Measurements from ENCODE around the gene PCDHB6.
"Not testable (repeated sequence)": the region's sequence is repeated elsewhere in the genome, so short reads cannot be mapped to it uniquely, and the experiment has no call there.

Gene PCDHB6

GRCh38 chr5:141172381-141173204, 22.7 kb downstream of the PCDHB6 start, which contains the start of gene PCDHB7:
Gene PCDHB7 (plus strand): TSS chr5:141172644. CDS start chr5:141172836, 192 bp downstream.
- DNase-seq = no peak

- DNase-seq = not testable (repeated sequence)
These were observed 24.6 kb downstream of the PCDHB6 start for GRCh38 chr5:141174291-141175104.

- DNase-seq = no peak
These were observed 26.1 kb downstream of the PCDHB6 start for GRCh38 chr5:141175933-141176332.

GRCh38 chr5:141177577-141178191, 27.8 kb downstream of the PCDHB6 start, which contains the start of gene PCDHB8:
Gene PCDHB8 (plus strand): TSS chr5:141177790. CDS start chr5:141178035, 245 bp downstream.
- DNase-seq = not testable (repeated sequence)

GRCh38 chr5:141179371-141179770, 29.5 kb downstream of the PCDHB6 start:
- DNase-seq = not testable (repeated sequence)

- DNase-seq = not testable (repeated sequence)
These were observed 30.0 kb downstream of the PCDHB6 start for GRCh38 chr5:141179876-141180275.

- no peak for DNase-seq
These were observed 30.5 kb downstream of the PCDHB6 start for GRCh38 chr5:141180313-141180712.

- DNase-seq = no peak
These were observed 32.4 kb downstream of the PCDHB6 start, which contains the start of gene PCDHB16 for GRCh38 chr5:141182248-141182647. Gene PCDHB16 (plus strand): TSS chr5:141182387. CDS start chr5:141182560, 173 bp downstream.

GRCh38 chr5:141184117-141184855, 34.4 kb downstream of the PCDHB6 start:
- not testable (repeated sequence) for DNase-seq

- DNase-seq = peak; percentile 21
These were observed 37.1 kb downstream of the PCDHB6 start, which contains the start of gene PCDHB9 for GRCh38 chr5:141186897-141187512. Gene PCDHB9 (plus strand): TSS chr5:141187161. CDS start chr5:141187319, 158 bp downstream.

- not testable (repeated sequence) for DNase-seq
These were observed 38.8 kb downstream of the PCDHB6 start for GRCh38 chr5:141188682-141189081.

- not testable (repeated sequence) for DNase-seq
These were observed 39.3 kb downstream of the PCDHB6 start for GRCh38 chr5:141189131-141189530.

- DNase-seq = peak; percentile 50
These were observed 42.4 kb downstream of the PCDHB6 start, which contains the start of gene PCDHB10 for GRCh38 chr5:141192110-141192725. Gene PCDHB10 (plus strand): TSS chr5:141192353. CDS start chr5:141192553, 200 bp downstream.

- not testable (repeated sequence) for DNase-seq
These were observed 44.5 kb downstream of the PCDHB6 start for GRCh38 chr5:141194332-141194731.

- DNase-seq = no peak
These were observed 46.5 kb downstream of the PCDHB6 start for GRCh38 chr5:141196363-141196762.

- DNase-seq = peak; percentile 18
These were observed 49.7 kb downstream of the PCDHB6 start, which contains the start of gene PCDHB11 for GRCh38 chr5:141199359-141200235. Gene PCDHB11 (plus strand): TSS chr5:141199627. CDS start chr5:141199775, 148 bp downstream.

- DNase-seq = not testable (repeated sequence)
These were observed 51.3 kb downstream of the PCDHB6 start for GRCh38 chr5:141201126-141201525.

- not testable (repeated sequence) for DNase-seq
These were observed 51.8 kb downstream of the PCDHB6 start for GRCh38 chr5:141201646-141202045.
